T-helper 22 cell (primary cell): ENCODE measurements around the gene HSPB1.
"Not testable (repeated sequence)": the region's sequence is repeated elsewhere in the genome, so short reads cannot be mapped to it uniquely, and the experiment has no call there.

Experiments
- DNase-seq: peaks from one replicate; pipeline ENCODE4 v3.0.0-alpha.2; 2020; ENCODE audit warnings: low read depth

Gene HSPB1

GRCh38 chr7:76309341-76310101 lies 7.0 kb downstream of the HSPB1 start:
- not testable (repeated sequence) for DNase-seq

DNA sequence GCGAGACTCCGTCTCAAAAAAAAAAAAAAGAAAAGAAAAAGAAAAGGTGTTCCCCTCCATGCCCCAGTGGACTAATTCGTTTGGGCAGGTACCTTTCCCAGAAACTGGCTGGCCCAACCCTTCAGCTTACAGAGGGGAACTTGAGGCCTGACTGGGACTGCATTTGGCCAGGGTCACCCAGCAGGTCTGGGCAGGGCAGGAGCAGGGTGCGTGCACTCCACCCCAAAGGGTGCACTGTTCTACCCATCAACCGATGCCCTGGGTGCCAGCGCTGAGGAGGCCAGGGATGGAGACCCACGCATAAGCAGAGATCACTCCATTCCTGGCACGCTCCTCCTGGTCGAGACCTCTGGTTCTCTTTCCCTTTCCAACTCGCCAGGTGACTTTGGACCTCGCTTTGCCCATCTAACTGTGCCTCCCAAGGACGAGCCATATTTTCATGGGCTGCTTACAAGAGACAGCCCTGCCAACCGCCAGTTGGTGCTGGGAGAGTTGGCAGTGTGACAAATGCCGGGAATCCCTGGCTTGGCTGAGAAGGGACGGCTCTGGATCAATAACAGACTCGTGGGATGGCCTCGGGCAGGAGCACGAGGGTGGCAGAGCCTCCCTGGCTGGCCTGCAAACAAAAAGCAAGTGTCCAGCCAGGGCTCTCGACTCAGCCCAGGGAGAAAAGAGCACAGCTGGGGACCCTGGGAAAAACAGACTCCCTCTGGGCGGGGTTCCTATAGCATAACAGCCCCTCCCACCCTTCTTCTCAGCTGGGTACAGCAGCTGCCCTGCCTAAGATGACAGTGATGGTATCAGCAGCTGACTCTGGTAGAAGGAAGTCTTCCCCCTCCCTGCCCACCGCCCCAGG lies 7.9 kb downstream of the HSPB1 start:
- DNase-seq, result no peak

DNA sequence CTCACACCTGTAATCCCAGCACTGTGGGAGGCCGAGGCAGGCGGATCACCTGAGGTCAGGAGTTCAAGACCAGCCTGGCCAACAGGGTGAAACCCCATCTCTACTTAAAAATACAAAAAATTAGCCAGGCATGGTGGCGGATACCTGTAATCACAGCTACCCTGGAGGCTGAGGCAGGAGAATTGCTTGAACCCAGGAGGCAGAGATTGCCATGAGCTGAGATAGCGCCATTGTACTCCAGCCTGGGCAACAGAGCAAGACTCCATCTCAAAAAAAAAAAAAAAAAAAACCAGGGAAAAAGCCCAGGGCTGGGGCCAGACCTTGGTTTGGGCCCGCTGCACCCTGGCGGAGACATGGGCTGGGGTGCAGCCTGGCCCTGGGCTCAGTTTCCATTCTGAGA lies 9.4 kb downstream of the HSPB1 start:
- not testable (repeated sequence) for DNase-seq

GRCh38 chr7:76314042-76314721 lies 11.7 kb downstream of the HSPB1 start:
- peak; percentile 81 for DNase-seq

GRCh38 chr7:76314740-76315139 lies 12.3 kb downstream of the HSPB1 start:
- not testable (repeated sequence) for DNase-seq

- DNase-seq, result no peak
Observed at GRCh38 chr7:76315364-76315763, 12.9 kb downstream of the HSPB1 start.

DNA sequence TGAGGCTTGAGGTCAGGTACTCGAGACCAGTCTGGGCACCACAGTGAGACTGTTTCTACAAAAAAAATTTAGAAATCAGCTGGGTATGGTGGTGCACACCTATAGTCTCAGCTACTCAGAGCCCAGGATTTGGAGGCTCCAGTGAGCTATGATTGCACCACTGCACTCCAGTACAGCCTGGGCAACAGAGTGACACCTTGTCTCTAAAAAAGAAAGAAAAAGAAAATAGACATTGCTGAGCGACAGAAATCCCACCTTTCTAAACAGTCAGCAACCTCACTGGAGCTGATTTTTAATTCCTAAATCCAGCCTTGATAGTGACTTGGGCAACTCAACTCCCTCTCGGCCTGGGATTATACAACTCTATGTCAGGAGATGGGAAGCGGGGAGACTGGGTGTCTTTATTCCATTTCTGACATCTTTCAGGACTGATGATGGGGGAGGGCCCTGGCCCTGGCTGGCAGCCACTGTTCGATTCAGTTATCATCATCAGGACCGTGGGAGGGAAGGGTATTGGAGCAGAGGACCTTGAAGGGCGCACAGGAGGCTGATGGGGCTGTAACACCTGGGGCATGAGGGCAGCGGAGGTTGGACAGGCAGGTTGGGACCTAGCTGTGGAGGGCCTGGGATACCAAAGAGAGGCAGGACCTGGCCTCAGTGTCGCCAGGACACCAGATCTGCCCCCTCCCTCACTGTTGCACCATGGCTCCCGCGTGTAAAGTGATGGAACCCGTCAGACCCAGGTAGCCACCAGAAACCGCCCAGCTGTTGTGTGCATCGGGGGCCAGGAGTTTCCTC lies 14.7 kb downstream of the HSPB1 start:
- no peak for DNase-seq

GRCh38 chr7:76317782-76318487 lies 15.5 kb downstream of the HSPB1 start:
- peak; percentile 94 for DNase-seq

DNA sequence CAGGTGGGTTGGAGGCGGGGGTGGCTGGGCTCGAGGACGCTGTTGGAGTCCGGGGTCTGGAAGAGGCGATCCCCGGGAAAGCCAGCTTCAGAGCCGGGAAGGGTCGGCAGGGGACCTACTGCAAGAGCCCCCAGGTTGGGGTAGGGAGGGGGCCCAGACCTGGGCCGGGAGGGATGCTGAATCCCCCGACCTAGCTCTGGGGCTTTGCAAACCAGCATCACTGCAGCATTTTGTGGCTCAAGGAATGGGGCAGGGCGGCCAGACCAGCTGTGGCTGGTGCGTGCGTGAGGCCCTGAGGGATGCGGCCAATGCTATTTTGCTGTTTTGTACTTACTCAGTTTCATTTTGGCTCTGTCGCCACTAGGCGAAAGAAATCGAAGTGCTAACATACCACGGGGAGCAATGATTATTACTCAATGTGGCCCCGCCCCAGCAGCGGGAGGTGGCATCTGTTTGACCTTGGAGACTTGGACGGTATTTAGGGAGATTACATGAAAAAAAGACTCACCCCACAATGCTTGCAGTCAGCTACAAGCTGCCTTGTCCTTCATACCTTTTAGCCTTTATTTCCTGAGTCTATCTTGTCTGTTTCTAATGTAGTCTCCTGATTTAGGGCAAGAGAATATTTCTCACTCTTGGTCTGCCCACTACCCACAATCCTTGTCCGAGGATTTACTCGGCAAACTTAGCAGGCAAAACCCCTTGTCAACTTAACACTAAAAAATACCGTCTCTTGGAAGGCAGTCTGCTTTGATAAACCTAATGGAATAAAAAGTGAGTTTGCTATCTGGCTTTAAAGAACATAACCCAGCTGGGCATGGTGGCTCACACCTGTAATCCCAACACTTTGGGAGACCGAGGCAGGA lies 16.2 kb downstream of the HSPB1 start:
- DNase-seq, result peak; percentile 50

GRCh38 chr7:76325092-76325491 lies 22.6 kb downstream of the HSPB1 start:
- DNase-seq, result no peak

GRCh38 chr7:76325811-76326210 lies 23.3 kb downstream of the HSPB1 start:
- DNase-seq, result no peak

DNA sequence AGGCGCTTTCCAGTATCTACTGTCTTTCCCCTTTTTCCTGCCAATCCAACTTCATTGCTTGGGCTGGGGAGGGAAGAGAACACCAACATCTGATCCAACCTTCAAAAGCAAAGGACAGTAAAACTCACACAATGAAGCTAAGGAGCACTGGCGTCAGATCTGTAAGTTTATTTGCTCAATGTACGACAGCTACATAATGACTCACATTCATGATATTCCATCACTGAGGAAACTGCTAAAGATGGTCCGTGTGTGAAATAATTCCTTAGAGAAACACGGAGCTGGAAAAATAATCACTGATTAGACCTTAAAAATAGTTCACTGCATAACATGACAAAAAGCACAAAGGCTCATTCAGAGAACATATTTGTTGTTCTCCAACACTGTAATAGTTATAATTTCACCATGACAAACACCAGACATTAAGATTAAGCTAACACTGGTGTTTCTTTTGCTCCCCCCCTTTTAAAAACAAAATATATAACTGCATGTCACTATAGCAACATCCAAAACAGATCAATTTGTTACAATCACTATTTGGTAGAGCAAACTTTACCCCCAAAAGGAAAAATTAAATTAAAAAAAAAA lies 24.3 kb downstream of the HSPB1 start:
- no peak for DNase-seq

- no peak for DNase-seq
Observed at GRCh38 chr7:76327610-76328009, 25.1 kb downstream of the HSPB1 start.

- DNase-seq, result no peak
Observed at GRCh38 chr7:76328389-76328788, 25.9 kb downstream of the HSPB1 start.

DNA sequence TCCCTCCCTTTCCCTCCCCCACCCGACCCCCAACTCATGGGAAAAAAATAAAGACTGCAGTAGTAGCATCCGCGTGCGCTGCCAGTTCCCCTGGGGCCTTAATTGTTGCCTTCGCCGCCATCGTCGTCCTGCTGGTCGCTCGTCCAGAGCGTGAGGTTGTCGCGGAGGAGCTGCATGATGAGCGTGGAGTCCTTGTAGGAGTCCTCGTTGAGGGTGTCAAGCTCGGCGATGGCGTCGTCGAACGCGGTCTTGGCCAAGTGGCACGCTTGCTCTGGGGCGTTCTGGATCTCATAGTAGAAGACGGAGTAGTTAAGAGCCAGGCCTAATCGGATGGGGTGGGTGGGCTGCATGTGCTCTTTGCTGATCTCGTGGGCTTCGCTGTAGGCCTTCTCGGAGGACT lies 27.0 kb downstream of the HSPB1 start:
- no peak for DNase-seq

GRCh38 chr7:76330261-76330660 lies 27.8 kb downstream of the HSPB1 start:
- no peak for DNase-seq

DNA sequence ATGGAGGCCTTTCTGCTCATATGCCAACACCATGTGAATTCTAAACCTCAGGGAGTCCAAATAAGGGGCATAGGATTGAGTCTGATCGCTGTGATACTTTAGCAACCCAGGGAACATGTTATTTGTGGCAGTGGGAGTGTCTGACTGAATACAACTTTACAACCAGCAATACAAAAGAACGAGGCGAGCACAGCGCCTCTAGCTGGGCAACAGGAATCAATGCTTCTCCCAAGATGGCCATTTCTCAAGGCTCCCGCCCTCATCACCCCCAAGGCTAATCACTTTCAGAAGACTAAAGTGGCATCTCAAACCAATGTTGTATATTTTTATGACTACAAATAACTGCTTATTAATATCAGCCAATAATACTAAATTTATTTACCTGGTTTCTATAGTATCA lies 28.2 kb downstream of the HSPB1 start:
- DNase-seq, result no peak

DNA sequence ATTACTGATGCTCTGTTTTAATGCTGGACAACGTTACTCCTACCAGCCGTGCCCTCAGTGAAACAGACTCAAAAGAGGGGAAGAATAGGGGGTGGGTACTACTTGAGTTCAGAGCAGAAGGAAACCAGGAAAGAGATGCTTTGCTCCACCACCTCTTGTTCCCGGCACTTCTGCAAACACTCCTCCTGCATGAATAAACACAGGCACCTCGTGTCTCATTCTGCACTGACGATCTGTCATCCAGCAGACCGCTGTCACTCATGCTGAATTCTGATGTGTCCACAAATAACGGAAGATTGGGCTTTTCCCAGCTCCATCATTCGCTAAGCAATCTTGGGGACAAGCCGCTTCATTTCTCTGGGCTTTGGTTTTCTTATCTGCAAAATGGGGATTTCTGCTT lies 29.6 kb downstream of the HSPB1 start:
- DNase-seq, result no peak

DNA sequence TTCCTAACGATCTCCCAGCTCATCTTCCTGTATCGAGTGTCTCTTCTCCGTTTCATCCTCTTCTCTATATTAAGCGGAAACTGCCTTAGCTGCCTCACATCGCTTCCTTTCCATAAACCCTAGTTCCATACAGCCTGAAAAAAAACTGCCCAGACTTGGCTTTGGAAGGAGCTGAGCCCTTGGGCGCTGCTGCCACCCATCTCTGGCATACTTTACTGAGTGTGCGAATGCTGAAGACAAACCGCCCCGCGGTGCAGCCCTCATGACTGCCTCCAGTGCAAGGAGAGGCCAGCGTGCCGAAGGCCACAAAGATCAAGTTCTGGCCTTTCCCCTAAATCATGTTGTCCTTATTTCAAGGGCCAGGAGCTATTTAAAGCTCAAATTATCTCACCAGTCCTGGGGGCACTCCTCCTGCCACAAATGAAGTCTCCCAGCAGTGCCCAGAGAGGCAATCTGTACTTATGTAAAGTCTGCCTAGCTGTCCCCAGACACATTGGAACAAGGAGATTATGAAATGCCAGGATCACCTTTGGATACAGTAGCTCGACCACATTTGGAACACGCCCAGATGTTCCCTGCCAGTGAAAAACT lies 31.1 kb downstream of the HSPB1 start:
- DNase-seq, result no peak
